Measurements from ENCODE around the gene PLP2. TPM values are rescaled to one million over a fixed set of nuclear protein-coding genes. Genes with fewer than 3 reads are reported as not detected.

PLP2 gene
- total RNA-seq, 3 donors from 2014 or later = 111 to 134 (median 126) TPM

Other genes with a start within 250 kb of the PLP2 start
- gene OTUD5, start 214.3 kb upstream of the PLP2 start, total RNA-seq = 10 to 100 TPM; 55.5 to 65.2 (median 57.8) TPM
- 1 to 10 TPM in 2 of 3 donors, under 1 TPM in 1; 0.71 to 1.1 (median 1.1) TPM for gene KCND1, start 200.1 kb upstream of the PLP2 start, total RNA-seq
- gene GRIPAP1, start 169.6 kb upstream of the PLP2 start, total RNA-seq = 10 to 100 TPM; 42.2 to 58.1 (median 44.1) TPM
- 10 to 100 TPM; 22.8 to 28.8 (median 23.4) TPM for gene TFE3, start 128.5 kb upstream of the PLP2 start, total RNA-seq
- 1 to 10 TPM; 3.3 to 4.2 (median 4.0) TPM for gene CCDC120, start 112.9 kb upstream of the PLP2 start, total RNA-seq
- gene PRAF2, start 97.9 kb upstream of the PLP2 start, total RNA-seq = 10 to 100 TPM; 10.5 to 12.7 (median 11.4) TPM
- 10 to 100 TPM; 31.0 to 37.9 (median 36.5) TPM for gene WDR45, start 92.0 kb upstream of the PLP2 start, total RNA-seq
- gene GPKOW, start 48.2 kb upstream of the PLP2 start, total RNA-seq = 10 to 100 TPM; 21.2 to 28.4 (median 24.6) TPM
- gene MAGIX, start 9.1 kb upstream of the PLP2 start, total RNA-seq = 1 to 10 TPM in 1 of 3 donors, under 1 TPM in 2; 0.81 to 1.6 (median 0.84) TPM
- 10 to 100 TPM in 2 of 3 donors, 1 to 10 TPM in 1; 9.2 to 11.7 (median 10.3) TPM for gene PRICKLE3, start 14.5 kb downstream of the PLP2 start, total RNA-seq
- 1 to 10 TPM; 3.1 to 5.3 (median 3.8) TPM for gene SYP, start 28.3 kb downstream of the PLP2 start, total RNA-seq
- gene CACNA1F, start 61.4 kb downstream of the PLP2 start, total RNA-seq = under 1 TPM in 2 of 3 donors, not detected in 1; 0.13 to 0.19 TPM
- gene CCDC22, start 63.6 kb downstream of the PLP2 start, total RNA-seq = 10 to 100 TPM; 22.7 to 23.4 (median 22.8) TPM
- gene FOXP3, start 92.8 kb downstream of the PLP2 start, total RNA-seq = 10 to 100 TPM; 14.7 to 18.5 (median 16.1) TPM
- 1 to 10 TPM; 2.4 to 3.4 (median 3.1) TPM for gene PPP1R3F, start 97.9 kb downstream of the PLP2 start, total RNA-seq
- not detected for gene GAGE10, start 131.7 kb downstream of the PLP2 start, total RNA-seq
- gene GAGE12J, start 150.1 kb downstream of the PLP2 start, total RNA-seq = not detected
- not detected for gene GAGE13, start 159.7 kb downstream of the PLP2 start, total RNA-seq

All from activated T-cell treated with anti-CD3 and anti-CD28 coated beads, Interleukin-2, amount 50 U/mL, for 4 hours (primary cell).